GM19328 (cell line): ENCODE measurements around the gene WNK2.

Experiments
- ATAC-seq: cut with Tn5 transposase; IDR thresholded peaks from one replicate; pipeline ENCODE4 v1.9.1; 2021; ENCODE audit warnings: mild to moderate bottlenecking, moderate library complexity; ENCODE audit not compliant: unreplicated experiment

WNK2 gene

GRCh38 chr9:93252781-93253530 is 69.0 kb downstream of the WNK2 start:
- ATAC-seq, result no peak

DNA sequence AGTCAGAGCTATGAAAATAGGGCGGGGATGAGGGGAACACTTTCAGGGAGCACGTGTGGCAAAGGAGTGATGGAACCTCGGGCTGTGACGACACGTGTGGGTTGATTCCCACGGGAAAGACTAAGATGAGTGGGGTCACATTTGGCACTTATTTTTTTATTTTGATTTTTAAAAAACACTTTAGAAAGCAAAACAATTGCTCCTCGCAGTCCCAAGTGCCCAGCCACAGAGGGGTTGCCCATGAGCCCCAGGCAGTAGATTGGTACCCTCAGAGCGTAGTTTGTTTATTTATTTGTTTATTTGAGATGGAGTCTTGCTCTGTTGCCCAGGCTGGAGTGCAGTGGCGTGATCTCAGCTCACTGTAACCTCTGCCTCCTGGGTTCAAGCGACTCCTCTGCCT is 69.7 kb downstream of the WNK2 start:
- ATAC-seq, result no peak

GRCh38 chr9:93254061-93254481 is 70.1 kb downstream of the WNK2 start:
- no peak for ATAC-seq

GRCh38 chr9:93254806-93255493 is 71.0 kb downstream of the WNK2 start:
- no peak for ATAC-seq

DNA sequence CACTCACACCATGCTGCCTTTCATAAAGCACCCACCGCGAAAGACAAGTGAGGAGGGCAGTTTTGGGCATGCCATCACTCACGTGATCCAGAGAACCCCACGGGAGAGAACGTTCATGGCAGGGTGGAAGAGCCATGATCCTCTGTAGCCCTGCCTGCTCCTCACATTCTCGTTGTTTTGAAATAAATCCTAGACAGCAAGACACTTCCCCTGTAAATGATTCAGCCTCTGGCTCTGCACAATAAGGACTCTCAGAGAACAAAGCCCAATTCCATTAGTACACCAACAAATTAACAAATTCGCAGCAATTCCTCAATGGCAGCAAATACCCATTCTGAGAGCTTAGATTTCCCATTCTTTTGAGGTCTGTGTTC is 71.5 kb downstream of the WNK2 start:
- ATAC-seq, result no peak

GRCh38 chr9:93255994-93256877 is 72.3 kb downstream of the WNK2 start:
- ATAC-seq, result no peak

DNA sequence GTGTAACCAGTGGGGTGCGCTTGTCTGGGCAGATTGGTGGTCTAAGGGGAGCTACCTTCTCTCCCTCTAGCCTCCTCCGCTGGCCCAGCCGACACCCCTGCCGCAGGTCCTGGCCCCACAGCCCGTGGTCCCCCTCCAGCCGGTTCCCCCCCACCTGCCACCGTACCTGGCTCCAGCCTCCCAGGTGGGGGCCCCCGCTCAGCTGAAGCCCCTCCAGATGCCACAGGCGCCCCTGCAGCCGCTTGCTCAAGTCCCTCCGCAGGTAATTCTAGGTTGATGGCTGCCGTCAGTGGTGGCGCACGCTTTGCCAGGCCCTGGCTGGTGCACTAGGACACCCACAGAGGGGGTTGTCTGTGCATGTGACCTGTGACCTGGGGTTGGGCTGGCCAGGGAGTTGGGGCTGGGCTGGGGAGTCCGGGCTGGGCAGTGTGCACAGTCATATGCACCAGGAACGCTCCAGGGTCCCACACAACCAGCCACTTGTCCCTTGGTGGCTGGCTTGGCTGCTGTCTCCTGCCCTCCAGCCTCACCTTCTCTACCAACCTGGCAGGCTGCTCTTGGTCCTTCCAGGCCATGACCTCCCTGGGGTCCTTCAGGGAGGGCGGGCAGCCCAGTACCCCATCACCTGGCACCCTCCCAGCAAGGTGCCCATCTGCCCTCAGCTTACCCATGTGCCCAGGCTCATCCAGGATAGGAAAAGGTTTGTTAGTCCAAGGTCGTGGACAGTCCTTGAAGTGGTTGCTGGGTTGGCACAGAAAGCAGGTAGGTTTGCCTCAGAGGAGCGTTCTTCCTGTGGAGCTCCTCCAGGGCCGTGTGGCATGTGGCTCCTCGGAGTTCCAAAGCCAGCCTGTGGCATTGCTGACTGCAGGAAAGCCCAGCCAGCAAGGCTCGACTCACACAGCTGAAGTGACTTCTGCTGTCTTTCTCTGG is 73.2 kb downstream of the WNK2 start:
- no peak for ATAC-seq

- no peak for ATAC-seq
Measured at GRCh38 chr9:93257808-93258331, 73.9 kb downstream of the WNK2 start.

DNA sequence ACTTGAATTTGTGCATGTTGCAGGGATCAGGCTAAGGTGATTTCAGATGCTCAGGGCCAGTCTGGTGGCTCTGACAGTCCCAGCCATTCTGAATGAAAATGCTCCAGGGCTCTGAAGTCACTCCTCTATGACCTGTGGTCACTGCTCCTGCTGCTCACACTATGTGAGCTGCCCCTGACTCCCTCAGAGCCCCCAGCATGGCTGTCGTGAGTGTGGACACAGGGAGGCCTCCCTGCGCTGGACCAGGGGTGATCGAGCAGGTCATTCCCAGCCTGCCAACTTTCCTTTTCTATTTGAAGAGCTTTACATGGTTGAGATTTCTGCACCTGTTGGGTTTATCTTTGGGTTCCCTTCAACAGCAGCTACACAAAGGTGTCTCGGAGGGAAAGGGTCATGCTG is 74.5 kb downstream of the WNK2 start:
- ATAC-seq, result no peak

GRCh38 chr9:93258818-93259489 is 75.0 kb downstream of the WNK2 start:
- ATAC-seq, result no peak

- no peak for ATAC-seq
Measured at GRCh38 chr9:93259490-93260262, 75.7 kb downstream of the WNK2 start.

DNA sequence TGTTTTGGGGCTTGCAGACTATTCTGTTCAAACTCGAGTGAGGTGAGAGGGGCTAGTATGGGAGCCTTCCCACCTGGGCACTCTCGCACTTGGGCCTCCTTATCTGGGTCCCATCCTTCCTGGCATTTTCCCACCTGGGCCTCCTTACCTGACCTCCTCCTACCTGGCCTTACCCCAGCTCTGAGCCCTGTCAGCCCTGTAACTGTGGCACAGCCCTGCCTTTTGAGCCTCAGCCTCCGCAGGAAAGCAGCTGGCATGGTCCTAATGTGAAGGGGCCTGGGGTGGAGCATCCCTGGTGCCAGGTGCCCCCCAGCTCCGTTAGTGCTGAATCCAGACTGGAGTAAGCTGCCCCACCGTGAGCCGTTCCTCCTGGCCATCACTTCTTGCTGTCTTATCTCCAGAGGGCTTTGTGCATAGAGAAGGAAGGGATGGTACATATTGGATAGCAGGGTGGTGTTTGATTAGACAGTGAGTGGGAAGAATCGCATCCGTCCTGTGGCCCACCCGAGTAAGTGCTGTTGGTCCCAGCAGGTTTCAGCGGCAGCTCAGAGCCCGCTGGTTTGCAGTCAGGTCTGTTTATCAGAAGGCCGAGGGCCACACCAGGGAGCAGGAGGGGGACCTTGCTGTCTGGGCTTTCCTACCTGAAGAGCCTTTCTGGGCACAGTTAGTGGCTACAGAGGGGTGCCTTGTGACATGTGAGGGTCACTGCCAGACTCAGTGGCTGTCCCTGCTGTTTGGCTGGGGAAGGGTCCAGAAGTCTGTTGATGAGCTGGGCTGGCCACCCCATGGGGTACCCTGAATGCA is 76.5 kb downstream of the WNK2 start:
- ATAC-seq, result no peak

- no peak for ATAC-seq
Measured at GRCh38 chr9:93261281-93261680, 77.3 kb downstream of the WNK2 start.

GRCh38 chr9:93261735-93262523 is 78.0 kb downstream of the WNK2 start:
- no peak for ATAC-seq

DNA sequence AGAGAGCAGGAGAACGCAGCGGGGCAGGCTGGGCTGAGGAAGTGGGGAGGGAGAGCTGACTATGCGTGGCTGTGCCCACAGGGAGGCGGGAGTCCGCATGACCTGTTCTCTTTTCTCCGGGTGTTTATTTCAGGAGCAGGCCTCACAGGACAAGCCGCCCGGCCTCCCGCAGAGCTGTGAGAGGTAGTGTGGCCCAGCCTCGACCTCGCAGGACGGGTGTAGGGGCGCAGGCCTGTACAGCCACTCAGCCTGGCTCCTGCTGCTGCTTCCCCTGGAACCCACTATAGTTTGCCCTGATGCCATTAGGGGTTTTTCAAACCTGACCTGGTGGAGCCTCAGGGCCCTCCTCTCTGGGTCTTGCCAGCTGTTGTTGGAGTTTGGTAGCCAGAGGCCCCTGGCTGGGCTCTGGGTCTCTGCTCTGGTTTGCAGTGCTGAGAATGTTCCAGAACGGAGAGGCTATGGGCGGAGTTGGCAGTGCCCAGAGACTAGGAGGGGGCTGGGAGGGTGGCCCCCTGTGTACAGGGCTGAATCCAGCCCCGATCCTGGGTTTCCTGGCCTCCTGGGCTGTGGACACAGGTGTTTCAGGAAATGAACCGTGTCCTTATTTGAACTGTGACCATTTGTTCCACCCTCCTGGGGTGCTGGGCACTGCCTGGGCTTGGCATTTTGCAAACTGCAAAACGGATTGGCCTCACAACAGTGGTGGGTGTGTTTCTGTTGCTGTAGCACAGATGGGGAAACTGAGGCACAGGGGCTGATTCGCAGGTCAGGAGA is 78.8 kb downstream of the WNK2 start:
- ATAC-seq, result no peak

DNA sequence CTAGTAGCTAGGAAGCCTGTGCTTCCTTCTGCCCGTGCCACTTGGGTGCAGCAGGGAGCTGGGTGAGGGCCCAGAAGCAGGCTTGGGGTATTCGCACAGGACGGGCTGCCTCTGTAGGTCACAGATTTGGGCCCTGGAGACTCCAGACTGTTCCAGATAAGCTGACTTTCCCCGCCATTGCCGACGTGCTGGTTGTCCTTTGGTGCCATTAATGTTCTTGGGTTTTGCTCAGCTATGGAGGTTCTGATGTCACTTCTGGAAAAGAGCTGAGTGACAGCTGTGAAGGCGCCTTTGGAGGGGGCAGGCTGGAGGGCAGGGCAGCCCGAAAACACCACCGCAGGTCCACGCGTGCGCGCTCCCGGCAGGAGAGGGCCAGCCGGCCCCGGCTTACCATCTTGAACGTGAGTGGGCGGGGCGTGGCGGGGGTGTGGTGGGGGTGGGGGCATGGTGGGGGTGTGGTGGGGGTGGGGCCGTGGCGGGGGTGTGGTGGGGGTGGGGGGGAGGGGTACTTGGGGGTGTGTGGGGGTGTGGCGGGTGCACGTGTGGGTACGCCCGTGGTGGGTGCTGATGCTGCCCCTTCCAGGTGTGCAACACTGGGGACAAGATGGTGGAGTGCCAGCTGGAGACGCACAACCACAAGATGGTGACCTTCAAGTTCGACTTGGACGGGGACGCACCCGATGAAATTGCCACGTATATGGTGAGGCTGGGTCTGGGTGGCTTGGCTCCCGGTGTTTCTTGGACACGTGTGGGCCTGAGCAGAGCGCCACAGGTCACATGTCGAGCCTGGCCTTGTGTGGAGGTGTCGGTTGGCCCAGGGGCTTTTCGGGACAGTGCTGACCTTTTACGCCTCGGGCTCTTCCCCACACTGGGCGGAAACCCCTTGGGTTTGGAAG is 79.6 kb downstream of the WNK2 start:
- ATAC-seq, result no peak
